Measurements from ENCODE around the gene SLC15A5. TPM values are rescaled to one million over a fixed set of nuclear protein-coding genes. Genes with fewer than 3 reads are reported as not detected.

SLC15A5 gene
- total and polyA plus RNA-seq, 2 of the 4 experiments (the other 2 are of a cell fraction), result not detected

DNA sequence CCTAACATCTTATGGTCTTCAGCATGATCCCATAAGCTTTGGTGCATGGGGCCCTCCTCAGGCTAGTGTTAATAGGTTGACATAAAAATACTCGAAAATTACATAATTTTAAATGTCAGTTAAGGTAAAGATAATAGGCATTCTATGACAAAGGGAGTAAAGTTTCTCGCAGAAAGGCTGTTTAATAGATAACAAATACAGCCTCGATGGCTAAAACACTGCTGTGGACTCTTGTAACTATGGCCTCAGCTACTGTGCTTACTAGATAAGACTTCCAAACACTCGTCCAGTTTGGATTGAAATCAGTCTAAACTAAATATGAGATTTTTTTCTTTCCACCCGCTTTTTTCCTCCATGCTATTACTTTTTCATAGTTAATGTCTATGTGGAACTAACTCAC is 46.8 kb upstream of the SLC15A5 start:
- H4K20me1 ChIP-seq (ENCODE audit: insufficient read depth, low read length), result no peaks in the 10 kb centered on the region
- H3K14ac ChIP-seq (replicated peaks; ENCODE audit: low read depth, low read length), result no peak overlapping the region
- intact Hi-C loops (cut with micrococcal nuclease), result loop anchor here (10.0 kb wide), 1 partner anchor 1061 kb away; no protein-coding TSS in a partner anchor
- H3K9me3 ChIP-seq (ENCODE audit: control insufficient read depth, insufficient read depth, low read length), result peaks cover 1% of the 10 kb centered on the region; the same call in 1 of the 2 replicates
- H3K4me2 ChIP-seq (ENCODE audit: low read depth, low read length), result no peak overlapping the region
- TF ChIP-seq MXI1 (IDR thresholded peaks at IDR 0.05; ENCODE audit: borderline replicate concordance, low read depth, low read length) (no peak), CHD1 (IDR thresholded peaks at IDR 0.05; ENCODE audit: low read depth, low read length) (no peak), FOS (IDR thresholded peaks at IDR 0.05; ENCODE audit: low read depth, low read length) (no peak), RCOR1 (IDR thresholded peaks at IDR 0.05; ENCODE audit: insufficient replicate concordance, low read length) (no peak), ELK1 (IDR thresholded peaks at IDR 0.05; ENCODE audit: borderline replicate concordance, low read depth, low read length) (no peak), RFX5 (IDR thresholded peaks at IDR 0.05; ENCODE audit: low read depth, low read length) (no peak), NFE2L2 (IDR thresholded peaks at IDR 0.05; ENCODE audit: low read depth, low read length) (no peak), CTCF (conservative IDR thresholded peaks at IDR 0.05; ENCODE audit: low read depth, low read length) (no peak), MAZ (IDR thresholded peaks at IDR 0.05; ENCODE audit: borderline replicate concordance, low read depth, low read length) (no peak), MAFK (IDR thresholded peaks at IDR 0.05; ENCODE audit: low read depth, low read length) (no peak), RAD21 (IDR thresholded peaks at IDR 0.05; ENCODE audit: low read length) (no peak), SMC3 (IDR thresholded peaks at IDR 0.05; ENCODE audit: low read depth, low read length) (no peak), POLR2A (IDR thresholded peaks at IDR 0.05; ENCODE audit: low read depth, low read length) (no peak), BHLHE40 (IDR thresholded peaks at IDR 0.05; ENCODE audit: low read depth, low read length) (no peak), CEBPB (IDR thresholded peaks at IDR 0.05; ENCODE audit: low read depth, low read length) (no peak), USF2 (IDR thresholded peaks at IDR 0.05; ENCODE audit: low read depth, low read length) (no peak)
- H3K4me1 ChIP-seq (ENCODE audit: control insufficient read depth, insufficient read depth, low read length), result no peaks in the 10 kb centered on the region
- H3K56ac ChIP-seq (ENCODE audit: extremely low read depth, insufficient read depth, low read length), result no peak overlapping the region
- H3K18ac ChIP-seq (ENCODE audit: low read depth, low read length), result no peak overlapping the region
- WGBS, 2 experiments (ENCODE audit: extremely low coverage in 2 of 2, insufficient read length in 1 of 2), result no CpG with 5 or more reads among the region's 5 CpGs
- POLR2A ChIA-PET (ENCODE audit: unreplicated experiment), result no interaction called here
- no peak overlapping the region for H2BK120ac ChIP-seq (ENCODE audit: low read depth, low read length)
- H3K23ac ChIP-seq (ENCODE audit: low read depth, low read length), result no peak overlapping the region
- H2BK15ac ChIP-seq (ENCODE audit: low read depth, low read length), result no peak overlapping the region
- no peak overlapping the region for H4K8ac ChIP-seq (ENCODE audit: low read depth in 2 of 2, low read length in 2 of 2)
- H2BK20ac ChIP-seq (ENCODE audit: low read depth, low read length), result no peak overlapping the region
- DNase-seq (no peak), ATAC-seq (ENCODE audit: low read depth) (no peak)
- no peak overlapping the region for H4K91ac ChIP-seq (ENCODE audit: insufficient read depth, low read depth, low read length)
- H3K36me3 ChIP-seq (ENCODE audit: control insufficient read depth, insufficient read depth, low read length), result no peaks in the 10 kb centered on the region
- dilution Hi-C loops (cut with HindIII; ENCODE audit: low sequenced_read_pairs, unreplicated experiment), result no loop called here
- no peak overlapping the region for H4K5ac ChIP-seq (ENCODE audit: low read depth, low read length)
- H2BK5ac ChIP-seq (ENCODE audit: low read depth, low read length, poor library complexity, severe bottlenecking), result no peak overlapping the region
- no peak overlapping the region for H2AK5ac ChIP-seq (ENCODE audit: low read depth, low read length)
- H3K27me3 ChIP-seq (ENCODE audit: control insufficient read depth, insufficient read depth, low read length), result no peaks in the 10 kb centered on the region
- H3K4me3 ChIP-seq (ENCODE audit: insufficient read depth, low read depth, low read length), result no peak overlapping the region
- H3K79me1 ChIP-seq (ENCODE audit: low read depth in 1 of 2, low read length in 2 of 2), result no peaks in the 10 kb centered on the region
- H3K9me1 ChIP-seq (ENCODE audit: insufficient read depth, low read length), result no peaks in the 10 kb centered on the region
- no peak overlapping the region for H3K9ac ChIP-seq (ENCODE audit: low read depth, low read length)
- H2AK9ac ChIP-seq (replicated peaks; ENCODE audit: low read depth, low read length, poor library complexity), result no peak overlapping the region
- H3K27ac ChIP-seq (ENCODE audit: insufficient read depth, low read length), result no peak overlapping the region
- CTCF ChIA-PET, result no interaction called here
- in situ Hi-C loops (cut with MboI; ENCODE audit: low sequenced_read_pairs), result no loop called here
- no peak overlapping the region for H3K4ac ChIP-seq (ENCODE audit: low read depth, low read length)
- BruUV-seq (replicated peaks), result no TSS peak
- H2AFZ ChIP-seq (replicated peaks; ENCODE audit: low read length, poor library complexity), result no peak overlapping the region

All from IMR-90 (cell line).